HG03175 (cell line): ENCODE results near the gene TUBB2B.

Source experiments
- ATAC-seq: cut with Tn5 transposase; IDR thresholded peaks from one replicate; pipeline ENCODE4 v1.9.1; 2021; ENCODE audit warnings: mild to moderate bottlenecking, moderate library complexity; ENCODE audit not compliant: unreplicated experiment

Gene TUBB2B

DNA sequence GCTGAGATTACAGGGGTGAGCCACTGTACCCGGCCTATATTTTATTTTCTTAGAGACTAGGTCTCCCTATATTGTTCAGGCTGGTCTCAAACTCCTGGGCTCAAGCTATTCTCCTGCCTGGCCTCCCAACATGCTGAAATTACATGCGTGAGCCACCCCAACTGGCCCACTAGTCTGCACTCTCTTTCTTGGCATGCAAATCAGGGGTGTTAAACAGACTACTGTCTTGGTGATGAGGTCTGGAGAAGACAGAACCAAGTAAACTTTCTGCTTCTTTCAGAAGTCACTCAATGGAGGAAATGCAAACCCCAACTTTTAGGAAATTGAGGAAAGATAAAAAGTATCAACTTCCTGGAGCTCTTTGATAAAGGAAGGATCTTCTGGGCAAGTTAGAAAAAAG is 8.0 kb upstream of the TUBB2B start:
- no peak for ATAC-seq

DNA sequence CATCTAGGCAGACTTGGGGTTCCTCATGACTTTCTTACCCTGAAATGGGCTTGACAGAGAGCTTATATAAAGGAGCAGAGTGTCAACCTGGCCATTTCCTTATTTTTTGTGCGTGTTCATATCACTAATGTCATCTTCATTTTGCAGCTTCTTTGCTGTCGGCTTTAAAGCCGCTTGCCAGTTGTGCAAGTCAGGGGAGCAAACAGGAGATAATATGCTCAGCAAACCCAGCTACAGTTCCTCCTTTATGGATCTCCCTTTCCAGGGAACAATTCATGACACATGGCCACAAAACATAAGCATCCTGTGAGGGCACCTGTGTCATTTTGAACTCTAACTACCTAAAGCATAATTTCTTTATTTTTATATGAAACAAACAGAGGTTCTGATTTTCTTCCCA is 6.5 kb upstream of the TUBB2B start:
- ATAC-seq: no peak

DNA sequence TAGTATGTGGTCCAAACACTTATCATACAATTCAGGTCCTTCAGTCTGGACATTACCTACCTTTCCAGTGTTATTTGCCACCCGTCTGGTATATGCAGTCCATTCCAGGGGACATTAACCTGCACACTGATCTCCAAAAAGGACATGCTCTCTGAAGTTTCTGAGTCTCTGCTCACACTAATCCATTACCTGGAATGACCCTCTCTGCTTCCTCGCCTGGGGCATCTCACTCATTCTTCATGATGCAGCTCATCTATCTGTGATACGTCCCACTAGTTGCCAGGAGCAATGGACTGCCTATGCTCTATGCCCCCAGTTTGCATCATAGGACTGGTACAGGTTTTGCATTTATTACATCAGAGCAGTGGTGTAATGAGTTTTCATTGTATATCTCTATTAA is 5.9 kb upstream of the TUBB2B start:
- ATAC-seq: no peak

DNA sequence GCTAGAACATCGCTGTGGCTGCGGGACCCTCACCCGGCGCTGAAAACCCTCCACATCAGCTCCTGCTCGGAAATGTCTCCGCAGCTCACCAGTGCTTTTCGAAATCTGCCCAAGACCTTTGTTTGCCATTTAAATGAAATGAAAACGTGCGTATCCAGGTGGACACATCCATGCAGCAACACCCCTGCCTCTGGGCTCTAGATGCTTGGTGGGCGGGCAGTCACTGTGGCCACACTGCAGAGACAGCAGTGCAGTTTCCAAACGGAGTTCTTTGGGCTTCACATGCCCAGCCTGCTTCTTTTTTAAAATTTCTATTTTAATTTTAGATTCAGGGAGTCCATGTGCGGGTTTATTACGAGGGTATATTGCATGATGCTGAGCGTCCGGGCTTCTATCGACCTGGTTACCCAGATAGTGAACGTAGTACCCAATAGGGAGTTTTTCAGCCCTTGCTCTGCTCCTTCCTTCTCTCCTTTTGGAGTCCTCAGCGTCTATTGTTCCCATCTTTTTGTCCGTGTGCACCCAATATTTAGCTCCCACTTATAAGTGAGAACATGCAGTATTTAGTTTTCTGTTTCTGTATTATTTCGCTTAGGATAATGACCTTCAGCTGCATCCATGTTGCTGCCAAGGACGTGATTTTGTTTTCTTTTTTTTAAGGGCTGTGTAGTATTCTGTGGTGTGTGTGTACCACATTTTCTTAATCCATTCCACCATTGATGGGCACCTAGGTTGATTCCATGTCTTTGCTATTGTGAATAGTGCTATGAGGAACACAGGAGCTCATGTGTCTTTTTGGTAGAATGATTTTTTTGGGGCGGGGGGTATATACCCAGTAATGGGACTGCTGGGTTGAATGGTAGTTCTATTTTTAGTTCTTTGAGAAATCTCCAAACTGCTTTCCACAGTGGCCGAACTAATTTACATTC is 4.8 kb upstream of the TUBB2B start:
- no peak for ATAC-seq

DNA sequence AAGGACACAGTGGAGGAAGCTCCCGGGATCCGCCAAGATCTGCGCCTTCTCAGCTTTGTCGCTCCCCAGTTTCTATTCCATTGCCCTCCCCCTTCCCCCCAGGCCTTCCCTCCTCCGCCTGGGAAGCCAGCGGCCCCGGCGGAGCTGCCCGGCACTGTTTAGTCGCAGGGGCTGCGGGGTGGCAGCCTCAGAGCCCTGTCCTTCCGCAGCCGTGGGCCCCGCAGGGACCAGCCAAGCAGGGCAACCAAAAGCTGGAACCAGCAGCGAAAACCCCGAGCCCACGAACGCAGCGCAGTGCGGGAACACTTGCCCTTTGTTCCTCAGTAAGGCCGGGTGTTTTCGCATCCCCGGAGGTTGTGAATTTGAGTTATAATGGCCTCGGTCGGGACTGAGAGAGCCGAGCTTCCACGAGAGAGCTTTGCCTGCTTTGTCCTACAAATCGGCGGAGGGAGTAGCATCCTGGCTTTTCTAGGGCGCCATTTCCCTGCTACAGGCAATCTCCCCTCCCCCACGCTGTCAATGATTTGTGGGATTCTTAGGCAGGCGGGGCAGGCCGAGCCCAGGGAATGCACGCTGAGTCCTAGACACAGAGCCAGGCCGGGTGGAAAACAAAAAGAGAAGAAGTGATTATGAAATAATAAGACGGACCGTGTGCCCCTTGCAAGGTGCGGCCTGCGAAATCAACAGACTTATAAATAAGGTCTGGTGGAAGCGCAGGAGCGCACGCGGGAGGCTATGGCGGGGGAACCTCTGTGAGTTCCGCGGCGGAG is 4.0 kb upstream of the TUBB2B start:
- ATAC-seq: no peak

DNA sequence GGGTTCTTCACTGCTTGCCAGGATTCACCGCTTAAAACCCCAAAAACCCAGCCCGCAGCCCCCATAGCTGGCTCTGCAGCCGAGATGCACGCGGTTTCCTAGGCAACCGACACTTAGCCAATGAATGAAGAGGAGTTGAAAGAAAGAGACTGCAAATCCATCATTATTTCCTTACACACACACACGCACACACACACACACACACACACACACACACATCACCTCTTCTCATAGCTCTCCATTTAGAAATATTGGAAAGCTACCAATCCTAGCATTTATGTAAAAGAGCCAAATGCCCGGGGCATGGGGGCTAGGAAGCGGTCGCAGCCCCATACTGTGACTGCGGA is 3.4 kb upstream of the TUBB2B start:
- no peak for ATAC-seq

DNA sequence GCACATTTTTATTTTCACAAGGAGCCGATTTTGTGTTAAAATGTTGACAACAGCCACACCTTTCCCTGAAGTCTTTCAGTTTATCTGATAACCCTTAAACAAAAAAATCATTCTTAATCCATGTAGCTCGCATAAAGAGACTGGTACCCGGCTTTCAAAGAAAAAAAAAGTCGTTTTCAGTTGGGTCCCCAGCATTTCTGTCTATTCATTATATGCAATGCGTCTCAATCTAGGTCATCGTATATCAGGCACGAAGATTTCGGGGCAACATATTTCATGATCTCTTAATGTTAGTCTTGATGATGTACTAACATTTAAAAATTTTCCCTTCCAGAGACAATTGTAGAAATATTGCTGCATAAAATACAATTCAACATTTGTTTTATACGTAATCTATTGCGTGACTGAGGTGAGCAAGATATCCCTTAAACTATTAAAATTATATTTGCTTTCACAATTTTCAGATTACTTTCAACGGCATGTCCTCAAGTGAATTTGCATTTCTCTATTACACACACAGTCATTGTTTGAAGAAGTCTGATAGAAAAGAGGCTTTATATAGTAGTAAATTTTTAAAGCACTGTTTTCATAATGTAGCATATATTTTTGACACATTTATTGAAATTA is 2.9 kb upstream of the TUBB2B start:
- no peak for ATAC-seq

DNA sequence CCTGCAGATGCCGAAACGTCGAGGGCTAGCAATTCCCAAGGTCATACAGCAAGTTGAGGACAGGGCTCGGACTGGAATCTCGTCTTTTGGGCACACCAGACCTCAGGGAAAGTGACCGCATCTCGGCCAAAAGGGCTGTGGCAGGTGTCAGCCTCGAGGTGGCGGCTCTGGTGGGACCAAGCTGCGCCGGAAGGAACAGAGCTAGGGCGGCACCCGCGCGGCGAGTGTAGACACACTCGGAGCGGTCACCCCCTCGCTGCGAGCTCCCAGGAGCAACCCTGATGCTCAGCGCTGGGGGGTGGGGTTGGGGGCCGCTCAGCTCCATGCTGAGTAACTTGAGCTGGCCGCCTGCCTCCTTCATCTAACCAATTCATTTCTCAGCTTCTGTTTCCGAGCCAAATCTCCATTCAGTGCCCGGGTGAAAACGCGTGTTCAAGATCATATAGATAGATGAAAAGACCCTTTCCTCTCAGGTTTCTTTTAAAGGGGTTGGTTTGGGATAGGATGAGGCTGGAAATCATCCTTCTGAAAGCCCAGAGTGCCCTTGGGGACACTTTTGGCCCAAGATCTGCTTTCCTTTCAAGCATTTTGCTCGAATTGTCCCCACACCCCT is 2.2 kb upstream of the TUBB2B start:
- ATAC-seq: no peak

DNA sequence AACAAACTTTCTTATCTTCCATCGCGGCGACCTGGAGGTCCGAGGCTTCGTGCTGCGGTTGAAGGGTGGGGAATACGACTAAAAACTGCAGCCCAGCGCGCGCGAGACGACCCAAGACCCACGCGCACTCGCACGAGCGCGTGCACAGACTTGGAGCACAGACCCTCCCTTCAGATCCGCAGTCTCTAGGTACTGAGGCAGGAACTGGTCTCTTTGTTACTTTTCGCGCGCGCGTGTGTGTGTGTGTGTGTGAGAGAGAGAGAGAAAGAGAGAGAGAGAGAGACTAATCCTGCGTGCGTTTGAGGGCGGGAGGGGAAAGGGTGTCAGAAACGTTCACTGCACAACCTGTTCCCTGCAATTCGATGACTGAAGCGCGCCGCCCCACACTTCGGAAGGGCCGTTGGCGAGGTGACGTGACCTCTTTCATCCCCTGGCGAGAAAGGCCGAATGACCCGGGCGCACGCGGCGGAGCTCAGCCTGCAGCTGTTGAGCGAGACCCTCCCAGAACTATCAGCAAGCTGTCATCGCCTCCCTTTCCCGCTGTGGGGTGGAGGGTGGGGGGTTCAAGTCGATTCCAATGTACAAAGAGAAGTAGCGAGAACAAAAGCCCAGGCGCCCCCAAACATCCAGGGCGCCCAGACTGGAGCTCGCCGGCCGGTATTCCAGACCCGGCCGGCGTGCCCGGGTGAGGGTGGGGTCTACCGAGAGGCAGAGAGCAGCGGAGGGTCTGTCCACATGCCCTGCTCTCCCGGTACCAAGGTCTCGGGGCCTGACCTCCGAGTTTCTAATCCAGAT is 1.5 kb upstream of the TUBB2B start:
- ATAC-seq: no peak

DNA sequence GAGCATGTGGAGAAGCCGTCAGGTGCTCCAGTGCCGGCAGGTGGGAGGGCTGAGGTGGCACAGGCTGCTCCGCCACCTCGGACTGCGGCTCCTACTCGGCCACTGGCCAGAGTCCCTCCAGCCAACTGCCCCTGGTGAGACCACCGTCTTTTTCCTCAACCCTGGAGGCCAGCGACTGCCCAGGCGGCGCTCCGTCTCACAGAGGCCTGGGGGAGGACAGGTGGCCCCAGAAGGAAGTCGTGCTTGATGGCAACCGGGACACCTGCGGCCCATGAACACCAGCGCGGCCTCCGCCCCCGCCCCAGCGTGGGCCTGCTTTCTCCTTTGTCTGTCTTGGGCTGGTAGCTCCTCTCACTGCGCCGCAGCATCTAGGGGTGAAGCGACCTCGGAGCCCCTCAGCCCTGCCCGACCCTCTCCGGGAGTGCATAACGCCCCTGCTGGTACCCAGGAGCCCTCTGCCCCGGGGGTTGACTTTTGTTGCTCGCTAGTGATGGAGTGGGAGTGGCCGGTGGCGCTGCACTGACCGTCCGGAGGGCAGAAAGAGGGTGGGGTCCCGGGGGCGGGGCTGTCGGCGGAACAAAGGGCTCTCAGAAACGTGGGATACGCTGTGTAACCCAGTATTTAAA is 706 bp upstream of the TUBB2B start:
- ATAC-seq: no peak

DNA sequence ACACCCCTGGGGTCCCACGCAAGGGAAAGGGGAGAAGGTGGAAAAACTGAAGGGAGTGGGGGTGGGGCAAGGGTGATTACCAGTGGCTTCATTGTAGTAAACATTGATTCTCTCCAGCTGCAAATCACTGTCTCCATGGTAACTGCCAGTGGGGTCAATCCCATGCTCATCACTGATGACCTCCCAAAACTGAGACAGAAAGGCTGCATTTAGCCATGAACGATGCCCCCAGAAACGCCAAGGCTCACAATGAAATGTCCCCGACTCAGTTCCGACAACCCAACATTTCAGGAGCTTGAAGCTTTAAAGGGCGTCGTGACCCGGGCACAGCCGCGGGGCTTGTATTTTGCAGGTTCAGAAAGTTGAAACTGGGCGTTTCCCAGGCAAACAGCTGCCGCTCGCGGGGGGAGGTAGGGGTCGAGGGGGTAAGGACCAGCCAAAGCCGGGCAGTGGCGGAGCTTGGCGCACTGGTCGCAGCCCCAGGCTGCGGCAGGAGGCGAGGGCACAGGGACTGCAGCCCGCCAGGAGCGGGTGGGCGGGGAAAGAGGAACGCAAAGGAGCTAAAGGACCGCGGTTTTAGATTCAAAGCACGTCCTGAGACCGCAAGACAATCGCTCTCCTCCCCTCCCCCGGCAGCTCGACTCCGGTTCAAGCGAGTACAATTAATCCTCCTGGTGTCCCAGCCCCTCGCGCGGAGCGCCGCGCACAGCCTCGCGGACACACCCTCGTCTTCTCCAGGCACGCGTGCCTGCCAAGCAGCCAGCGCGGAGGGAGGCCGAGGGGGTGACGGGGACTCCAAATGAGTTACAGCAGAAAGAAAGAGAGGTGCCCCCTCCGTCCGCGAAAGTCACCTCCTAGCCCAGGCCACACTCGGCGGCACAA is 731 bp downstream of the TUBB2B start:
- ATAC-seq: no peak

DNA sequence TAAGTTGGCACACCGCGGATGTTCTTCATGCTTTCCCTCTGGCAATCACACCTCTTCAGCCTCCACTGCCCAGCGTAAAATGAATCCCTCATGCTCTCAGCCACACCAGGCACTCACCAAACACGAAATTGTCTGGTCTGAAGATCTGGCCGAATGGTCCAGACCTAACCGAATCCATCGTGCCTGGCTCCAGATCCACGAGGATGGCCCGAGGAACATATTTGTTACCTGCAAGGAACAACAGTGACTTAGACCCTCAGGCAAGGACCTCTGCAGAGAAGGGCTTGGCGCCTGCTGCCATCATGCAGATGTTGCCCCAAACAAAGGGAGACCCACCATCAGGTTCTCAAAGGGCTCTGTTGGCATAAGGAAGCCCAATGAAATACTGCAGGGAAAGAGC is 1.4 kb downstream of the TUBB2B start:
- no peak for ATAC-seq

DNA sequence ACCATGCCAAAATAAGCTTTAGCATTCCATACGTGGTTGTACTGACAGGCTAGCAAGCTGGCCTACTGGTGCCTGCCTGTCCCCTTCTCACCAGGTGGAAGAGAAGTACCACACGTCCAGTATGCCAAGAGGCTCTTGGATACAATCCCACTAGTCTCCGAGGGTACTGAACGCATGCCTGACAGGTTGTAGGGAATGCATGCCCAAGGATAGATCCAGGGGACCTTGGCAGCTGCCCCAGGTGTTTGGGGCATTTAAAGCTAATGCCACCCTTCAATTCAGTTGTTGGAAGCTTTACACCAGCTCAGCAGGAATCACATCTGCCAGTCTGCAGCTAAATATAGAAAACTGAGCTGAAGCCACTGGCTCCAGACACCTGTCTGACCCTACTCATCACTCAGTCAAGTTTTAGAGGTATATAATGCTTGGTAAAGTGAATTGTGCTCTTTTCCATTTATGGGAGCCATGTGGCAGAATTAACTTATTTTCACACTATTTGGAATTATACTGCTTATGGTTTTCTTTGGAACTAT is 4.9 kb downstream of the TUBB2B start:
- no peak for ATAC-seq

DNA sequence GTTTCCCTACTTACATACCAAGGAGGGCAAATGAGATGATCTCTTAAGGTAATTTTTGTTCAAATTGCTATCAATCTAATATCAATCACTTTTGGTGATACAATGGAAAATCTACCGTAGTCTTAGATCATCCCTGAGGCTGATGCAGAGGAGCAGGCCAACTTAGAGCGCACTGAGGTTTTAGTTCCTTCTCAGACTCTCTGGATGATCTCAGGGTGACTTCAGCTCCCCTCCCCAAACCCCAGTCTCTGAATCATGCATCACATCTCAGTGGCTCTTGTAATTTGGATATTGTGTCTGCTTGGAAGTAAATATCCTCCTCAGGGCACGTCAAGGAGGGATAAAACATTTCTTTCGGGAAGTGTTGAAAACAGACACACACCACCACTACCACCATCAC is 5.9 kb downstream of the TUBB2B start:
- ATAC-seq: no peak

DNA sequence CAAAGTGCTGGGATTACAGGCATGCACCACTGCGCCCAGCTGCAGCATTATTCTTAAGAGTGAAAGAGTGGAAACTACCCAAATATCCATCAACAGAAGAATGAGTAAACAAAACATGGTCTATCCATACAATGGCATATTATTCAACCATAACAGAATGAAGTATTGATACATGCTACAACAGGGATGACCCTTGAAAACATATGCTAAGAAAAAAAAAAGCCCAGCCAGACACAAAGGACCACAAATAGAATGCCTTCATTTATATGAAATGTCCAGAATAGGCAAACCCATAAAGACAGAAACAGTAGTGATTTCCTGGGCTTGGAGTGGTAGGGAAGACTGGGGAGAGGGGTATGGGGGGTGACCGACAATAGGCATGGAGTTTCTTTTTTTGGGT is 7.1 kb downstream of the TUBB2B start:
- no peak for ATAC-seq

DNA sequence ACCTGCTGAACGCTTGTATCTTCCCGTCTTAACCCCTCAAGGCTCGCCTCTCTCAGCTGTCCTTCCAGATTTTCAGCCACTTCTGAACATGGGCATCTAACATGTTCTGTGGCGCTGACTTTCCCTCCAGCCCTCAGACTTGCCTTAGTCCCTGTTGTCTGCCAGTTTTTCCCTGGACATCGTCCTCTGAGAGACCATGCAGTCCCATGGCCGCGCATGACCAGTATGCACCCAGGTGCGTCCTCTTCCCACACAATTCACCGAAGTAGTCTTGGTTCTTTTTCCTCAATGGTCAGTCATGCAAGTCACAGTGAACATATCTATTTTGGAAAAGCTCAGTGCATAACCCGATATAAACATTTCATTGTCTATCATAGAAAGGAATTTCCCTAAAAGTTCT is 9.2 kb downstream of the TUBB2B start:
- no peak for ATAC-seq

DNA sequence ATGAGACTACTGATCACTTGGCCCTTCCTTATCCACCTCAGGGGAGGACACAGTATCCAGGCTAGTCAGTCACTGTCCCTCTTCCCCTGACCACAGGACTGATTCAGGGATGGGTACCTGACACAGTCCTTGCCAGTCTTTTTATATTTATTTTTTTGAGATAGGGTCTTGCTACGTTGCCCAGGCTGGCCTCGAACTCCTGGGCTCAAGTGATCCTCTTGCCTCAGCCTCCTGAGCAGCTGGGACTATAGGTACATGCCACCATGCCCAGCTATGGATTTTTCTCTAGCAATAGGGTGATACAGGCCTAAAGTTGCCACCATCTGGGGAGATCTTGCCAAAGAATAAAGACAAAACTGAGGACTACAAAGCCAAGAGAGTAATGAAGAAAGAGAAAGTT is 10.2 kb downstream of the TUBB2B start:
- ATAC-seq: no peak

DNA sequence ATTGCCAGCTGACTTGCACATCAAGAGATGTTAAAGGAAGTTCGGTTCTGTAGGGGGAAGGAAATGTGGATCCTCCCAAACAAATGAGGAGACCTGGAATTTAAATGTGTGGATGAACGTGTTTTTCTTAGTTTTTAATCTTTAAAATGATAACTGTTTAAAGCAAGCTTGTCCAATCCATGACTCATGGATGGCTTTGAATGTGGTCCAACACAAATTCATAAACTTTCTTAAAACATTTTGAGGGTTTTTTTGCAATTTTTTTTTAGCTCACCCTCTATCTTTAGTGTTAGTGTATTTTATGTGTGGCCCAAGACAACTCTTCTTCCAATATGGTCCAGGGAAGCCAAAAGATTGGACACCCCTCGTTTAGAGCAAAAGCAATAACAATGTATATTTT is 12.6 kb downstream of the TUBB2B start:
- no peak for ATAC-seq

DNA sequence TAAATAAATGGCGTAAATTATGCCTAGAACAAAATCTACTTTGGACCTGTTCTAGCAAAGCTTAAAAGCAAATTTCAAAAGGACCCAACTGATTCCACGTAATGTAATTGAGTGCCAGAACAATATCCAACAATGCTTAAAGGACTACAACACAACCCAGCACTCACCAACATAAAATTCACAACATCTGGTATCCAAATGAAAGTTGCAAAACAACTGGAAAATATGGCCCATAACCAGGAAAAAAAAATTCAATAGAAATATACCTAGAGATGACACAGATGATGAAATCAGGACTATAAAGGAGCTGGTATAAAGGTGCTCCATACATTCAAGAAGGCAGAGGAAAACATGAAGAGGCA is 14.1 kb downstream of the TUBB2B start:
- ATAC-seq: no peak
